ENCODE data around the gene FOXL2. TPM values are rescaled to one million over a fixed set of nuclear protein-coding genes. Genes with fewer than 3 reads are reported as not detected.

The FOXL2 gene
- total RNA-seq, 1 donor from 2014 or later: 0.09 TPM

- Mint-ChIP-seq H3K4me3 (peak overlapping the region; percentile 59), H3K27me3 (ENCODE audit: low read depth) (peaks cover 94% of the 10 kb centered on the region), H3K27ac (ENCODE audit: unreplicated experiment) (no peak overlapping the region), H3K4me1 (peaks cover 21% of the 10 kb centered on the region), H3K36me3 (ENCODE audit: low read depth) (peaks cover 4% of the 10 kb centered on the region), H3K9me3 (no peaks in the 10 kb centered on the region)
- no peak for TF ChIP-seq CTCF (conservative IDR thresholded peaks at IDR 0.05)
- no peak for DNase-seq (ENCODE audit: low read depth, low spot score)
Observed at GRCh38 chr3:138942861-138943623, 3.9 kb downstream of the FOXL2 start.

DNA sequence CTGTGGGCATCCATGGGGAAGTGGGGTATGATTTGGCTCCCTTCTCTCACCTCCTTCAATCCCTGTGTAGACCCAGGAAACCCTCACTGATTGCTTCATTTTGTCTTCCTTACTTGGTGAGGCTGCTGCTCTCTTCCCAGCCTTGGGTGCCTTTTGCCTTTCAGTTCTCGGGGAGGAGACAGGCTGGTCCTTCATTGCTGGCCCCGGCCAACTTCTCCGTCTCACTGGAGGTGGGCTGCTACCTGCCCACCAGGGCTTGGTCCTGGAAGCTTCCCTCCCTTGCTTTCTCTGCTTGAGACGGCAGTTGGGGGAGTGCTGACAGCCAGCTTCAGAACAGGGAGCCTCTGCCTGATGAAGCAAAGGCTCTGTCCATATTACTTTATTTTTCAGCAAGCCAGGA lies 4.7 kb downstream of the FOXL2 start:
- Mint-ChIP-seq H3K4me1 (peaks cover 24% of the 10 kb centered on the region), H3K36me3 (ENCODE audit: low read depth) (peaks cover 4% of the 10 kb centered on the region), H3K9me3 (no peaks in the 10 kb centered on the region), H3K27ac (ENCODE audit: unreplicated experiment) (no peak overlapping the region), H3K27me3 (ENCODE audit: low read depth) (peaks cover 94% of the 10 kb centered on the region), H3K4me3 (peak overlapping the region; percentile 56)
- DNase-seq (ENCODE audit: low read depth, low spot score): no peak
- no peak for TF ChIP-seq CTCF (conservative IDR thresholded peaks at IDR 0.05)

DNA sequence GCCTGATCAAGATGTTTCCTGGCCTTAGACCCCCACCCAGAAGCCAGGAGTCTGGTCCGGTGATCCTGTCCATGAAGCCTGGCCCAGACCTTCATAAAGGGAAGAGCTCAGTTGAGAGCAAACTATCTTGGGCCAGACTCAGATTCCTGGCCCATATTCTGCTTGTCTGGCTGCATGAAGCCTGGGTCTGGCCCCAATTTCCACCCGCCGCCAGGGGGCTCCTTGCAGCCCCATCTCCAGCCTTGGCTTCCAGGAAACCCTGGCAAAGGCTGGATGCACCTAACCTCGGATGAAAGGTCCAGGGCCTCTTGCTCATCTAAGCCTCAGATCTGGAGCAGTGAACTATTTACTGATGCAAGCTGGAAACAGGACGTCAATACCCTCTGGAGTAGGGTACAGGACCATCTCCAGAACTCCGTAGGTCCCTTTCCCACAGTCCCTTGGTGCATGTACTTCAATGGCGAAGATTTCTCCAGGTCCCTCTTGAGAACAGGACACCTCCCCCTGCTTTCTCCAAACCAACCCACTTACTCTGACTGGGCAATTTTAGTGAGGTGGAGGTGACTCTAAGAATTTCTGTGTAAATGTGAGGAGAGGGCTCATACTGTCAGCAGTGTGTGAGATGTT lies 5.6 kb downstream of the FOXL2 start:
- peak; percentile 59 for DNase-seq (ENCODE audit: low read depth, low spot score)

GRCh38 chr3:138940446-138940845 lies 6.5 kb downstream of the FOXL2 start:
- H3K9me3 Mint-ChIP-seq: no peaks in the 10 kb centered on the region
- H3K27ac Mint-ChIP-seq (ENCODE audit: unreplicated experiment): no peak overlapping the region
- no peak overlapping the region for H3K4me3 Mint-ChIP-seq
- peaks cover 4% of the 10 kb centered on the region for H3K36me3 Mint-ChIP-seq (ENCODE audit: low read depth)
- no peak for TF ChIP-seq CTCF (conservative IDR thresholded peaks at IDR 0.05)
- no peak for DNase-seq (ENCODE audit: low read depth, low spot score)
- H3K27me3 Mint-ChIP-seq (ENCODE audit: low read depth): peaks cover 100% of the 10 kb centered on the region
- H3K4me1 Mint-ChIP-seq: peaks cover 34% of the 10 kb centered on the region

More for the DNA sequence above, 5.6 kb downstream of the FOXL2 start:
- Mint-ChIP-seq H3K4me1 (peaks cover 30% of the 10 kb centered on the region), H3K9me3 (no peaks in the 10 kb centered on the region), H3K27me3 (ENCODE audit: low read depth) (peaks cover 95% of the 10 kb centered on the region), H3K4me3 (peak overlapping the region; percentile 38), H3K27ac (ENCODE audit: unreplicated experiment) (no peak overlapping the region), H3K36me3 (ENCODE audit: low read depth) (peaks cover 4% of the 10 kb centered on the region)
- TF ChIP-seq CTCF (conservative IDR thresholded peaks at IDR 0.05): peak; percentile 66

- H3K27me3 Mint-ChIP-seq (ENCODE audit: low read depth): peaks cover 100% of the 10 kb centered on the region
- H3K4me1 Mint-ChIP-seq: peaks cover 29% of the 10 kb centered on the region
- TF ChIP-seq CTCF (conservative IDR thresholded peaks at IDR 0.05): peak; percentile 28
- H3K4me3 Mint-ChIP-seq: no peak overlapping the region
- H3K27ac Mint-ChIP-seq (ENCODE audit: unreplicated experiment): no peak overlapping the region
- DNase-seq (ENCODE audit: low read depth, low spot score): no peak
- H3K9me3 Mint-ChIP-seq: no peaks in the 10 kb centered on the region
- peaks cover 4% of the 10 kb centered on the region for H3K36me3 Mint-ChIP-seq (ENCODE audit: low read depth)
Observed at GRCh38 chr3:138939561-138940241, 7.2 kb downstream of the FOXL2 start.

All from neural crest cell (in vitro differentiated cells).